ENCODE data around the gene FAM117B. TPM values are rescaled to one million over a fixed set of nuclear protein-coding genes. Genes with fewer than 3 reads are reported as not detected.

FAM117B gene
- total RNA-seq, 2 experiments from 2014 or later: 23.0 to 24.9 TPM

- H3K27ac Mint-ChIP-seq: no peak overlapping the region
- H3K4me1 Mint-ChIP-seq: peaks cover 6% of the 10 kb centered on the region
- H3K9me3 Mint-ChIP-seq: peaks cover 9% of the 10 kb centered on the region
- H3K4me3 Mint-ChIP-seq: no peak overlapping the region
- ChIA-PET POLR2A (no interaction called here), CTCF (interaction anchor here (0.9 kb wide), 1 partner anchor 24 kb away, joined by 7 read pairs; no protein-coding TSS in a partner anchor)
- no peaks in the 10 kb centered on the region for H3K36me3 Mint-ChIP-seq (ENCODE audit: low read depth)
- no peak for DNase-seq
- H3K27me3 Mint-ChIP-seq: no peaks in the 10 kb centered on the region
Observed at GRCh38 chr2:202612145-202612544, 22.6 kb upstream of the FAM117B start.

DNA sequence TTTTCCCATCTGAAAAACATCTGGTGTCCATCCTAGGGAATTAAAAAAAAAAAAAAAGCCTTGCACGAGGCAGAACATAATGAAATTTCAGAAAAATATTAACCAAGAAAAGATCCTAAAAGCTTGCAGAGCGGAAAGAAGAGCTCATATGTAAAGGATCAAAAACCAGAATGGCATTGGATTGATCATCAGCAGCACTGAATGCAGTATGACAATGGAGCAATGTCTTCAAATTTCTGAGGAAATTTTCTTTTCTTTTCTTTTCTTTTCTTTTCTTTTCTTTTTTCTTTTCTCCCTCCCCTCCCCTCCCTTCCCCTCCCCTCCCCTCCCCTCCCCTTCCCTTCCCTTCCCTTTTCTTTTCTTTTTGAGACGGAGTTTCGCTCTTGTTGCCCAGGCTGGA lies 21.3 kb upstream of the FAM117B start:
- Mint-ChIP-seq H3K9me3 (peaks cover 5% of the 10 kb centered on the region), H3K27ac (no peak overlapping the region), H3K27me3 (no peaks in the 10 kb centered on the region), H3K4me1 (peaks cover 6% of the 10 kb centered on the region), H3K4me3 (no peak overlapping the region), H3K36me3 (ENCODE audit: low read depth) (no peaks in the 10 kb centered on the region)
- no peak for DNase-seq
- ChIA-PET POLR2A (no interaction called here), CTCF (interaction anchor here (0.6 kb wide), 1 partner anchor 164 kb away, joined by 3 read pairs; no protein-coding TSS in a partner anchor)

GRCh38 chr2:202624133-202624532 lies 10.6 kb upstream of the FAM117B start:
- DNase-seq: no peak
- POLR2A ChIA-PET: no interaction called here
- Mint-ChIP-seq H3K27me3 (no peaks in the 10 kb centered on the region), H3K27ac (no peak overlapping the region), H3K36me3 (ENCODE audit: low read depth) (no peaks in the 10 kb centered on the region), H3K4me1 (peaks cover 1% of the 10 kb centered on the region), H3K4me3 (no peak overlapping the region), H3K9me3 (peaks cover 1% of the 10 kb centered on the region)
- CTCF ChIA-PET: no interaction called here

GRCh38 chr2:202627042-202627441 lies 7.7 kb upstream of the FAM117B start:
- CTCF ChIA-PET: no interaction called here
- peaks cover 1% of the 10 kb centered on the region for H3K9me3 Mint-ChIP-seq
- peaks cover 4% of the 10 kb centered on the region for H3K4me1 Mint-ChIP-seq
- H3K36me3 Mint-ChIP-seq (ENCODE audit: low read depth): no peaks in the 10 kb centered on the region
- H3K27ac Mint-ChIP-seq: no peak overlapping the region
- H3K4me3 Mint-ChIP-seq: no peak overlapping the region
- POLR2A ChIA-PET: no interaction called here
- no peak for DNase-seq
- no peaks in the 10 kb centered on the region for H3K27me3 Mint-ChIP-seq

DNA sequence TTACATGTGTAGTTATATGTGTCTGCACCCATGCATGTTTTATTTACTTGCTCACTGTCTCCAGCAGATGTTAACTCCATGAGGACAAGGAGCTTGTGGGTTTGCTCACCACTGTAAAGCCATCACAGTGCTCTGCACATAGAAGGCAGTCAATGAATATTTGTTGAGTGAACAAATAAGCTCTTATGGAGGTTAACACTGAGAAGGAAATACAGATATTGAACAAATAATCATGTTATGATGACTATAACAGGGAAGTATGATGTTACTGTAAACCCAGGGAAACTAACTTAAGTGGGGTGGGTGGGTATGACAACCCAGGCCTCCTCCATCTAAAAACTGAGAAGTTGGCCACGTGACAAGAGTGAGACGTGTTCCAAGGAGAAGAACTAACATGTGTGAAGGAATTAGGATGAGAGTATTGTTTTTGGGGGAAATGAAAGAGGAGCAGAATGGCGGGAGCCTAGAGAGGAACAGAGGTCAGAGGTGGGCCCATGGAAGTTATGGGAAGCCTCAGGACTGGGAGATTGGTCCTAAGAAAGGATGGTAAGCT lies 6.0 kb upstream of the FAM117B start:
- no peak for DNase-seq
- H3K4me1 Mint-ChIP-seq: peaks cover 14% of the 10 kb centered on the region
- peaks cover 1% of the 10 kb centered on the region for H3K9me3 Mint-ChIP-seq
- H3K4me3 Mint-ChIP-seq: no peak overlapping the region
- H3K27me3 Mint-ChIP-seq: no peaks in the 10 kb centered on the region
- H3K36me3 Mint-ChIP-seq (ENCODE audit: low read depth): no peaks in the 10 kb centered on the region
- H3K27ac Mint-ChIP-seq: no peak overlapping the region
- POLR2A ChIA-PET: interaction anchor here (0.7 kb wide), 1 partner anchor 19 kb away, joined by 3 read pairs; no protein-coding TSS in a partner anchor
- CTCF ChIA-PET: no interaction called here

DNA sequence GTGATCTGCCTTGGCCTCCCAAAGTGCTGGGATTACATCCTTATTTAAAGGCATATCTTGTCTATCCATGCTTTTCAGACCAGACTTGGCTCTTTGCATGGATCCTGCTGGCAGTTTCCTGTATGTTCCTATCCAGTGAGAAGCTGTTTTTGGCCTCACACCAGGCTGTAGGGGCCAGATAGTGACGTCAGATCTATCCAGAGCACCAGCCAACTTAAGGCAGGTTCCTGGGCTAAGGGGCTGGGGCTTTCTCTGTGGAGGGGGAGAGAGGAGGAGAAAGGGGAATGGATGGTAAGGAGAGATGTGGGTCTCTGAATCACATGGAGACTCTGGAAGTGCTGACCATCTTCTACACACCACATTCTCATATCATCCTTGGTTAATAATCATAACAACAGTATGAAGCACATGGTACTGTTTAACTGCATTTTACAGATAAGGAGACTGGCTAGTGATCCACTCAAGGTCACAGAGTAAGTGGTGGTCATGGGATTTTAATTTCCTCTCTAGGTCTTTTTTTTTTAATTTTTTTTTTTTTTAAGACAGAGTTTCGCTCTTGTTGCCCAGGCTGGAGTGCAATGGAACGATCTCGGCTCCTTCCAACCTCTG lies 2.0 kb upstream of the FAM117B start:
- Mint-ChIP-seq H3K9me3 (no peaks in the 10 kb centered on the region), H3K4me1 (peaks cover 31% of the 10 kb centered on the region), H3K27me3 (no peaks in the 10 kb centered on the region), H3K27ac (peak overlapping the region; percentile 4), H3K36me3 (ENCODE audit: low read depth) (peaks cover 8% of the 10 kb centered on the region), H3K4me3 (peak overlapping the region; percentile 40)
- DNase-seq: no peak
- POLR2A ChIA-PET: no interaction called here
- CTCF ChIA-PET: interaction anchor here (0.6 to 1.8 kb wide), 4 partner anchors 12 to 298 kb away, joined by 3 to 5 read pairs (median 4); no protein-coding TSS in a partner anchor

- no peaks in the 10 kb centered on the region for H3K9me3 Mint-ChIP-seq
- H3K4me3 Mint-ChIP-seq: no peak overlapping the region
- no peak overlapping the region for H3K27ac Mint-ChIP-seq
- no peaks in the 10 kb centered on the region for H3K27me3 Mint-ChIP-seq
- ChIA-PET CTCF (interaction anchor here (0.6 to 1.8 kb wide), 2 partner anchors 23 to 43 kb away, joined by 3 to 5 read pairs; no protein-coding TSS in a partner anchor), POLR2A (no interaction called here)
- H3K36me3 Mint-ChIP-seq (ENCODE audit: low read depth): peaks cover 12% of the 10 kb centered on the region
- H3K4me1 Mint-ChIP-seq: peaks cover 38% of the 10 kb centered on the region
- no peak for DNase-seq
Observed at GRCh38 chr2:202633470-202633869, 1.3 kb upstream of the FAM117B start.

GRCh38 chr2:202635428-202636212 lies 851 bp downstream of the FAM117B start:
- ChIA-PET CTCF (interaction anchor here (0.5 to 1.8 kb wide), 5 partner anchors 10 to 536 kb away, joined by 3 to 5 read pairs (median 3); no protein-coding TSS in a partner anchor), POLR2A (interaction anchor here (0.8 kb wide), 1 partner anchor 65 kb away, joined by 4 read pairs; no protein-coding TSS in a partner anchor)
- H3K9me3 Mint-ChIP-seq: no peaks in the 10 kb centered on the region
- H3K27me3 Mint-ChIP-seq: no peaks in the 10 kb centered on the region
- H3K4me3 Mint-ChIP-seq: peak overlapping the region; percentile 93
- peaks cover 18% of the 10 kb centered on the region for H3K36me3 Mint-ChIP-seq (ENCODE audit: low read depth)
- H3K27ac Mint-ChIP-seq: peak overlapping the region; percentile 92
- peak; percentile 90 for DNase-seq
- peaks cover 56% of the 10 kb centered on the region for H3K4me1 Mint-ChIP-seq

- DNase-seq: no peak
- POLR2A ChIA-PET: interaction anchor here (0.8 kb wide), 1 partner anchor 64 kb away, joined by 4 read pairs; no protein-coding TSS in a partner anchor
- H3K27ac Mint-ChIP-seq: peak overlapping the region; percentile 92
- H3K4me3 Mint-ChIP-seq: peak overlapping the region; percentile 85
- no peaks in the 10 kb centered on the region for H3K9me3 Mint-ChIP-seq
- peaks cover 20% of the 10 kb centered on the region for H3K36me3 Mint-ChIP-seq (ENCODE audit: low read depth)
- H3K4me1 Mint-ChIP-seq: peaks cover 62% of the 10 kb centered on the region
- CTCF ChIA-PET: interaction anchor here (1.0 to 1.5 kb wide), 2 partner anchors 9 to 262 kb away, joined by 3 read pairs; no protein-coding TSS in a partner anchor
- H3K27me3 Mint-ChIP-seq: no peaks in the 10 kb centered on the region
Observed at GRCh38 chr2:202636213-202636513, 1.4 kb downstream of the FAM117B start.

DNA sequence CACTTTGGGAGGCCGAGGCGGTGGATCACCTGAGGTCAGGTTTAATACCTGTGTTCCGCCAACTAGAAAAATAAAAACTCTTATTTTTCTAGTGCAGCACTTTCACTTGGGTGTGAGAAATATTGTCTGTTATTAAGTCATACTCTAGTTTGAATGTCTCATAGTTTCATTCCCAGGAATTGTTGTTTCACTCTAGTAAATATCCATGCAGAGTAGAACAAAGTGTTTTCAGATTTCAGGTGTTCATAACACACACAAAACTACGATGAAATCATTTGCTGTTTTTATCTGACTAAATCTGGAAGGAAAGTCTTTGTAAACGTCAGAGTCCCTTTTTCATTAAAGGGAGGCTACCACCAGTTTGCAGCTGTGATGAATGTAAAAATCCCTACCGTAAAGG lies 4.0 kb downstream of the FAM117B start:
- POLR2A ChIA-PET: no interaction called here
- DNase-seq: no peak
- H3K27me3 Mint-ChIP-seq: no peaks in the 10 kb centered on the region
- H3K27ac Mint-ChIP-seq: peak overlapping the region; percentile 91
- CTCF ChIA-PET: no interaction called here
- peaks cover 54% of the 10 kb centered on the region for H3K4me1 Mint-ChIP-seq
- peaks cover 22% of the 10 kb centered on the region for H3K36me3 Mint-ChIP-seq (ENCODE audit: low read depth)
- H3K4me3 Mint-ChIP-seq: peak overlapping the region; percentile 77
- H3K9me3 Mint-ChIP-seq: no peaks in the 10 kb centered on the region

DNA sequence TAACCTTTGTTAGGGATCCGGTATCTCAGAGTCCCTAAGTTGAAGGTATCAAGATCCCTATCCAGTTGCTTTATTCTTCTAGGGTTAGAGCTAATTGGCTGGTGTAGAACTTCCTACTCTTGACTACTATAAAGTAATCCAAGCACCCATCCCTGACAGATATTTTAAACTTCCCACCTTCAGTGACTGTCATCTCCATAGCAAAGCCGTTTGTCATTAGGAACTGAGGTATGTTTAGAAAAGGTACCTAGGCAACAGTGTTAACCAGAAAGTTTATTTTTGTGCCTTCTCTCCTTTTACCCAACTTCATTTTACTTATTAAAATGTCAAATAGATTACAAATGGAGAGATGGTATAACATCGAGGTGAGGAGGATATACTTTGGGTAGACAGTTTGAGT lies 4.5 kb downstream of the FAM117B start:
- DNase-seq: no peak
- Mint-ChIP-seq H3K4me3 (peak overlapping the region; percentile 77), H3K27ac (peak overlapping the region; percentile 91), H3K9me3 (no peaks in the 10 kb centered on the region), H3K4me1 (peaks cover 52% of the 10 kb centered on the region), H3K27me3 (no peaks in the 10 kb centered on the region), H3K36me3 (ENCODE audit: low read depth) (peaks cover 23% of the 10 kb centered on the region)
- POLR2A ChIA-PET: no interaction called here
- CTCF ChIA-PET: no interaction called here

DNA sequence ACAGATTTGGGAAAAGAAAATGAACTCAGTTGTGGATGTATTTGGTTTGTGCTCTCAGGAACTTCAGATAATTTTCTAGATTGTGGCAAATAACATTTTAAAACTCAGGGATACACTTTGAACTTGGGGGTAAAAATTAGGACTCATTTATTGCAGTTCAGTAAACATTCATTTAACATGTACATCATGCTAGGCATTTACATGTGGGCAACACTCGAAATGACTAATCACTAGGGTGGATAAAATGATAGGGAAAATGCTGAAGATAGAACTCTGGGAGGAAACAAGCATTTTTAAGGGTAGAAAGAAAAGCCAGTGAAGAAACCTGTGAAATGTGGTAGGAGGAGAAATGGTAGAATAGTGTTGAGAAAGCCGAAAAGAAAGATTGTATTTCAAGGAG lies 7.8 kb downstream of the FAM117B start:
- CTCF ChIA-PET: interaction anchor here (0.8 kb wide), 1 partner anchor 8 kb away, joined by 3 read pairs; the partner anchor contains the start of gene FAM117B
- peaks cover 61% of the 10 kb centered on the region for H3K4me1 Mint-ChIP-seq

More for the DNA sequence above, 7.8 kb downstream of the FAM117B start:
- no peak overlapping the region for H3K4me3 Mint-ChIP-seq
- H3K36me3 Mint-ChIP-seq (ENCODE audit: low read depth): peaks cover 21% of the 10 kb centered on the region
- H3K27me3 Mint-ChIP-seq: no peaks in the 10 kb centered on the region
- H3K27ac Mint-ChIP-seq: no peak overlapping the region
- POLR2A ChIA-PET: no interaction called here
- no peak for DNase-seq
- H3K9me3 Mint-ChIP-seq: no peaks in the 10 kb centered on the region
